K562 (cell line): ENCODE measurements around the gene ARFGAP3.

Experiments
- ESRRA ChIP-seq: fragments of 450-650 bp; IDR thresholded peaks from 2 replicates; pipeline ENCODE4 v1.6.1; 2014; ENCODE audit warnings: low read depth, mild to moderate bottlenecking, moderate library complexity, borderline replicate concordance
- NFE2L1 ChIP-seq: fragments of 450-650 bp; IDR thresholded peaks from 2 replicates; pipeline ENCODE4 v1.6.1; 2016; ENCODE audit warnings: missing genetic modification characterization, low read depth, mild to moderate bottlenecking, missing compliant biosample characterization, moderate library complexity, borderline replicate concordance
- SMC3 ChIP-seq: conservative IDR thresholded peaks from 2 replicates; pipeline ENCODE4 v1.6.1; 2011; ENCODE audit warnings: low read depth, low read length, improper control_type of control experiment; ENCODE audit not compliant: insufficient read depth
- ZNF561 ChIP-seq: fragments of 450-650 bp; formaldehyde crosslinking; conservative IDR thresholded peaks from 2 replicates; pipeline ENCODE4 v1.4.0; 2020; ENCODE audit warnings: mild to moderate bottlenecking, moderate library complexity
- TF ChIP-seq, protein P1 (sequence below): sonication (generic); formaldehyde crosslinking; IDR thresholded peaks from 2 replicates; pipeline ENCODE4 v1.8.0; 2022; ENCODE audit warnings: mild to moderate bottlenecking, missing genetic modification reagents
- TF ChIP-seq, protein P2 (sequence below): fragments of 250-450 bp; sonication (Bioruptor Pico); IDR thresholded peaks from 2 replicates; pipeline ENCODE4 v1.4.0; 2020; ENCODE audit warnings: mild to moderate bottlenecking
- TF ChIP-seq, protein P3 (sequence below): sonication (generic); formaldehyde crosslinking; IDR thresholded peaks from 2 replicates; pipeline ENCODE4 v1.8.1; 2023; ENCODE audit warnings: mild to moderate bottlenecking, missing genetic modification reagents

DNA sequence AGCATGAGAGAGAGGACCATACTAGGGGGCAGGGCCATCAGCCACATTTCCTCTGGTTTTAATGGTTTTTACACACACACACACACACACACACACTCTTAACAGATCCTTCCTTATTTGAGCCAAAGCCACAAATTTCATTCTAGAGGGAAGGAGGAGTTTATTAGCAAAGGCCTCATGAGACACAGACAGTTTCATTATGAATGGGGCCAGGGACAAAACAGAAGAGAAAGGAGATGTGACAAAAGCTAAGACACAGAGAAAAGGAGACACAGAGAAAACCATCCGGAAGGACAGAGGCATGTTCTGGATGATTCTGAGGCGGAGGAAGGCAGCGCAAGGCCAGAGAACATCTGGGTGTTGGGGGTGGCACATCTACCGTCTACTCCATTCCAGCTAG lies 32.2 kb upstream of the ARFGAP3 start:
- TF ChIP-seq NFE2L1, result no peak
- TF ChIP-seq, protein P1, sequence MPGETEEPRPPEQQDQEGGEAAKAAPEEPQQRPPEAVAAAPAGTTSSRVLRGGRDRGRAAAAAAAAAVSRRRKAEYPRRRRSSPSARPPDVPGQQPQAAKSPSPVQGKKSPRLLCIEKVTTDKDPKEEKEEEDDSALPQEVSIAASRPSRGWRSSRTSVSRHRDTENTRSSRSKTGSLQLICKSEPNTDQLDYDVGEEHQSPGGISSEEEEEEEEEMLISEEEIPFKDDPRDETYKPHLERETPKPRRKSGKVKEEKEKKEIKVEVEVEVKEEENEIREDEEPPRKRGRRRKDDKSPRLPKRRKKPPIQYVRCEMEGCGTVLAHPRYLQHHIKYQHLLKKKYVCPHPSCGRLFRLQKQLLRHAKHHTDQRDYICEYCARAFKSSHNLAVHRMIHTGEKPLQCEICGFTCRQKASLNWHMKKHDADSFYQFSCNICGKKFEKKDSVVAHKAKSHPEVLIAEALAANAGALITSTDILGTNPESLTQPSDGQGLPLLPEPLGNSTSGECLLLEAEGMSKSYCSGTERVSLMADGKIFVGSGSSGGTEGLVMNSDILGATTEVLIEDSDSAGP (CRISPR knock-in tag), result no peak
- no peak for TF ChIP-seq SMC3
- no peak for TF ChIP-seq ESRRA
- TF ChIP-seq, protein P2, sequence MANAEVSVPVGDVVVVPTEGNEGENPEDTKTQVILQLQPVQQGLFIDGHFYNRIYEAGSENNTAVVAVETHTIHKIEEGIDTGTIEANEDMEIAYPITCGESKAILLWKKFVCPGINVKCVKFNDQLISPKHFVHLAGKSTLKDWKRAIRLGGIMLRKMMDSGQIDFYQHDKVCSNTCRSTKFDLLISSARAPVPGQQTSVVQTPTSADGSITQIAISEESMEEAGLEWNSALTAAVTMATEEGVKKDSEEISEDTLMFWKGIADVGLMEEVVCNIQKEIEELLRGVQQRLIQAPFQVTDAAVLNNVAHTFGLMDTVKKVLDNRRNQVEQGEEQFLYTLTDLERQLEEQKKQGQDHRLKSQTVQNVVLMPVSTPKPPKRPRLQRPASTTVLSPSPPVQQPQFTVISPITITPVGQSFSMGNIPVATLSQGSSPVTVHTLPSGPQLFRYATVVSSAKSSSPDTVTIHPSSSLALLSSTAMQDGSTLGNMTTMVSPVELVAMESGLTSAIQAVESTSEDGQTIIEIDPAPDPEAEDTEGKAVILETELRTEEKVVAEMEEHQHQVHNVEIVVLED, result no peak
- no peak for TF ChIP-seq ZNF561 (CRISPR knock-in tag)
- TF ChIP-seq, protein P3, sequence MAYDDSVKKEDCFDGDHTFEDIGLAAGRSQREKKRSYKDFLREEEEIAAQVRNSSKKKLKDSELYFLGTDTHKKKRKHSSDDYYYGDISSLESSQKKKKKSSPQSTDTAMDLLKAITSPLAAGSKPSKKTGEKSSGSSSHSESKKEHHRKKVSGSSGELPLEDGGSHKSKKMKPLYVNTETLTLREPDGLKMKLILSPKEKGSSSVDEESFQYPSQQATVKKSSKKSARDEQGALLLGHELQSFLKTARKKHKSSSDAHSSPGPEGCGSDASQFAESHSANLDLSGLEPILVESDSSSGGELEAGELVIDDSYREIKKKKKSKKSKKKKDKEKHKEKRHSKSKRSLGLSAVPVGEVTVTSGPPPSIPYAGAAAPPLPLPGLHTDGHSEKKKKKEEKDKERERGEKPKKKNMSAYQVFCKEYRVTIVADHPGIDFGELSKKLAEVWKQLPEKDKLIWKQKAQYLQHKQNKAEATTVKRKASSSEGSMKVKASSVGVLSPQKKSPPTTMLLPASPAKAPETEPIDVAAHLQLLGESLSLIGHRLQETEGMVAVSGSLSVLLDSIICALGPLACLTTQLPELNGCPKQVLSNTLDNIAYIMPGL (CRISPR knock-in tag), result no peak
